ENCODE data around the gene TRDN. TPM values are rescaled to one million over a fixed set of nuclear protein-coding genes. Genes with fewer than 3 reads are reported as not detected.
"Not testable (repeated sequence)": the region's sequence is repeated elsewhere in the genome, so short reads cannot be mapped to it uniquely, and the experiment has no call there.

The TRDN gene
- total RNA-seq, 1 donor from 2014 or later, result not detected

DNA sequence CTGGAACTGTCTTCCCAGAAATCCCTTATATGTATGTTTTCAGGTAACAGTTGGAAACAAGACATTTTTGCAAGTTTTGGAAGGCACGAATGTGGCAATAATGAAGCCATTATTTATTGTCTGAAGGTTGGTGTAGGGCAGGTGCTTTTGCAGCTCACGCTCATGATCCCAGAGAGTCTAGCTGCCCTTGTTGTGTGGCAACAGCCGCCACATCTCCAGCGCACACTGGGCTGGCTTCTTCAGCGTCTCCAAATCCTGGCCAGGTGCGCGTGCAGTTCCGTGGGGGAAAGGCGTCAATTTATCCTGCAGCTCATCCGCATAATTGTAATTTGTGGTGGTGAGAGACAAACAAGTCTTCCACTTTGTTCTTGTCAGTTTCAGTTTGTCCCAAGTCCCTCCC, 71.2 kb downstream of the TRDN start:
- no peak overlapping the region for H3K4me3 ChIP-seq (ENCODE audit: low read depth, low read length)
- TF ChIP-seq, protein P1, sequence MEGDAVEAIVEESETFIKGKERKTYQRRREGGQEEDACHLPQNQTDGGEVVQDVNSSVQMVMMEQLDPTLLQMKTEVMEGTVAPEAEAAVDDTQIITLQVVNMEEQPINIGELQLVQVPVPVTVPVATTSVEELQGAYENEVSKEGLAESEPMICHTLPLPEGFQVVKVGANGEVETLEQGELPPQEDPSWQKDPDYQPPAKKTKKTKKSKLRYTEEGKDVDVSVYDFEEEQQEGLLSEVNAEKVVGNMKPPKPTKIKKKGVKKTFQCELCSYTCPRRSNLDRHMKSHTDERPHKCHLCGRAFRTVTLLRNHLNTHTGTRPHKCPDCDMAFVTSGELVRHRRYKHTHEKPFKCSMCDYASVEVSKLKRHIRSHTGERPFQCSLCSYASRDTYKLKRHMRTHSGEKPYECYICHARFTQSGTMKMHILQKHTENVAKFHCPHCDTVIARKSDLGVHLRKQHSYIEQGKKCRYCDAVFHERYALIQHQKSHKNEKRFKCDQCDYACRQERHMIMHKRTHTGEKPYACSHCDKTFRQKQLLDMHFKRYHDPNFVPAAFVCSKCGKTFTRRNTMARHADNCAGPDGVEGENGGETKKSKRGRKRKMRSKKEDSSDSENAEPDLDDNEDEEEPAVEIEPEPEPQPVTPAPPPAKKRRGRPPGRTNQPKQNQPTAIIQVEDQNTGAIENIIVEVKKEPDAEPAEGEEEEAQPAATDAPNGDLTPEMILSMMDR (conservative IDR thresholded peaks at IDR 0.05; ENCODE audit: low read depth, low read length), result no peak
- DNase-seq (ENCODE audit: low read depth), result no peak

DNA sequence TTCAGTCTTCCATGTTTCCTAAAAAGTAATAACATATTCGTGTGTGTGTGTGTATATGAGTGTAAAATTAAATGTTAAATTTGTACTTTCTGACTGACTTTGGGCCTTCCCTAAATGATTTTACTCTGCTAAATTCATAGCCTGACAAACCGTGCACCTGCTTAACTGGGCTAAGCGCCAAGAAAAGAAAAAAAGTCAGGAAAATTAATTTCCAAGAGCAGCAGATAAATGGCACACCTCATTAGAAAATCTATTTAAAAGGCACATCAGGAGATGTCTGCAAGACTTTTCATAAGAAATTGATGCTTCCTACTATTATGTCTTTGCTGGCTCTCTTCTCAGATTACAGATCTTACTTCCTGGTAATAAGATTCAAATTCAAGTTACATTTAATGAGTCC, 72.4 kb downstream of the TRDN start:
- DNase-seq (ENCODE audit: low read depth), result no peak
- no peak overlapping the region for H3K4me3 ChIP-seq (ENCODE audit: low read depth, low read length)
- TF ChIP-seq, protein P1 (conservative IDR thresholded peaks at IDR 0.05; ENCODE audit: low read depth, low read length), result no peak

DNA sequence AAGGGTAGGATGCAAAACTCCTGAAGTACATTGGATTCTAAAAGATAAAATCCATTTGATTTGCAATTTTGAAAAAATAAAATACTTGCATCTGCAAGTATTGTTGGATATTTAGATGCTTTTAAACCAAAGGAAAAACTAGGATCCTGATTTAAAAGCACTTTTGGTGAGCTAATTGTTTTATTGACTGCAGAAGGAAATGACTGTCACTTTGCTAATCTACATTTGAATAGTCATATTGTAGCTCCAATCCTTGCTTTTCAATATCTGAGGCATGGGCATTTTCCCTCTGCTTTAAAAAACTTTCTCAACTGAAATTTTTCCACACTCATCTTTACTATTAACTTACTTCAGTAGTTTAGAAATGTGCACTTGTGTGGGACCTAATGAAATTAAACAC, 74.1 kb downstream of the TRDN start:
- no peak for DNase-seq (ENCODE audit: low read depth)
- no peak overlapping the region for H3K4me3 ChIP-seq (ENCODE audit: low read depth, low read length)
- TF ChIP-seq, protein P1 (conservative IDR thresholded peaks at IDR 0.05; ENCODE audit: low read depth, low read length), result no peak

DNA sequence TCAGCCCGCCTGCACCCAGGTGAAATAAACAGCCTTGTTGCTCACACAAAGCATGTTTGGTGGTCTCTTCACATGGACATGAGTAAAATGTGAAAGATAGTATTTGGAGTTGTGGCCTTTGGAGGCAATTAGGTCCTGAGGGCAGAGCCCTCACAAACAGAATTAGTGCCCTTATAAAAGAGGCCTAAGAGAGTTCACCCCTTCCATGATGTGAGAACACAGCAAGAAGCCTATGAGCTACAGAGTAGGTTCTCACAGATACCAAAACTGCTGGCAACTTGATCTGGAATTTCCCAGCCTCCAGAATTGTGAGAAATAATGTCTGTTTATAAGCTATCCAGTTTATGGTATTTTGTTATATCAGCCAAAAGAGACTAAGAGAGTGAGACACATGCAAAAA, 74.5 kb downstream of the TRDN start:
- TF ChIP-seq, protein P1 (conservative IDR thresholded peaks at IDR 0.05; ENCODE audit: low read depth, low read length), result no peak
- no peak for DNase-seq (ENCODE audit: low read depth)
- no peak overlapping the region for H3K4me3 ChIP-seq (ENCODE audit: low read depth, low read length)

DNA sequence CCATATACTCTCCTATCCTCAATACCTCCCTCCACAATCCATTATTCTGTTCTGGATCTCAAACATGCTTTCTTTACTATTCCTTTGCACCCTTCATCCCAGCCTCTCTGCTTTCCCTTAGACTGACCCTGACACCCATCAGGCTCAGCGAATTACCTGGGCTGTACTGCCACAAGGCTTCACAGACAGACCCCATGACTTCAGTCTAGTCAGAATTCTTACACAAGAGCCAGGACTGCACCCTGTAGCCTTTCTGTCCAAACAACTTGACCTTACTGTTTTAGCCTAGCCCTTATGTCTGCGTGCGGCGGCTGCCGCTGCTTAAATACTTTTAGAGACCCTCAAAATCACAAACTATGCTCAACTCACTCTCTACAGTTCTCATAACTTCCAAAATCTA, 76.9 kb downstream of the TRDN start:
- not testable (repeated sequence) for H3K4me3 ChIP-seq (ENCODE audit: low read depth, low read length); DNase-seq (ENCODE audit: low read depth)

DNA sequence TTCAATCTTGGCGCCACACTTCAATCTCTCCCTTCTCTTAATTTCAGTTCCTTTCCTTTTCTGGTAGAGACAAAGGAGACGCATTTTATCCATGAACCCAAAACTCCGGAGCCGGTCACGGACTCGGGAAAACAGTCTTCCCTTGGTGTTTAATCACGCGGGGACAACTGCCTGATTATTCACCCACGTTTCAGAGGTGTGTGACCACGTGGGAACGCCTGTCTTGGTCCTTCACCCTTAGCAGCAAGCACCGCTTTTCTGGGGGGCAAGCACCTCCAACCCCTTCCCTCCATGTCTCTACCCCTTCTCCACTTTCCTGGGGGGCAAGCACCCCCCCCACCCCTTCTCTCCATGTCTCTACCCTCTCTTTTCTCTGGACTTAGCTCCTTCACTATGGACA, 79.3 kb downstream of the TRDN start:
- H3K4me3 ChIP-seq (ENCODE audit: low read depth, low read length), result not testable (repeated sequence)

DNA sequence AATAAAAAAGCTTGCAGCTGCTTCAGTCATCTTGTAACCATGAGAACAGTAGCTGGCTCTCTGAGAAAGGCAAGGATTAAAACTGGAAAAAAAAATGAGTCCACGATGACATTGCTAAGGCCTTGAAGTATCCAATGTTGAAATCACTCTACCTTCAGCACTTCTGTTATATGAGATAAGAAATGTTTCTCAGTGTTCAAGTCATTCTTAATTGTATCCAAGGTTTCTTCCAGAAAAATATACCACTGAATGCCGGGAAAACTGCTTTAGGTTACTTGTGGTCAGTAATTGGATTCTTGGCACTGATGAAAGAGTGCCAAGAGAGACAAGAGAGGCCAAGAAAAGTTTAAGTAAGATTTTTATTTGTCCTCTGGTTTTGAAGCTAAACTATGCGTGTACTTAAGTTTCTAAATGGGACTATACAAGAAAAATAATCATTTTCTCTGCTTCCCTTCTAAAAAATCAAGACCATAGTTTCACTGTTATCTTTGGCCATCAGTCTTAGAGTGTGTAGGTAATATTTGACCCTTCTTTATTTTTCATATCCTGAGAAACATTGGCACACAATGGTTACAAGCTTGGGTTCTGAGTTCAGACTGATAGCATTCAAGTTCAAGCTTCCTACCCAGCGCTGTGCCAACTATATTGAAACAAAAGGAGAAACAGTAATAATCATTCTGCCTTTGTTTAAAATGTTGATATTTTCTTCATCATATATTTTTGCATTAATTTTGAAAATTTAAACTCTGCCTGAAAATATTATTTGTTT, 84.6 kb downstream of the TRDN start:
- DNase-seq (ENCODE audit: low read depth), result no peak
- TF ChIP-seq, protein P1 (conservative IDR thresholded peaks at IDR 0.05; ENCODE audit: low read depth, low read length), result no peak
- no peak overlapping the region for H3K4me3 ChIP-seq (ENCODE audit: low read depth, low read length)

More for the DNA sequence above, 79.3 kb downstream of the TRDN start:
- not testable (repeated sequence) for DNase-seq (ENCODE audit: low read depth)

DNA sequence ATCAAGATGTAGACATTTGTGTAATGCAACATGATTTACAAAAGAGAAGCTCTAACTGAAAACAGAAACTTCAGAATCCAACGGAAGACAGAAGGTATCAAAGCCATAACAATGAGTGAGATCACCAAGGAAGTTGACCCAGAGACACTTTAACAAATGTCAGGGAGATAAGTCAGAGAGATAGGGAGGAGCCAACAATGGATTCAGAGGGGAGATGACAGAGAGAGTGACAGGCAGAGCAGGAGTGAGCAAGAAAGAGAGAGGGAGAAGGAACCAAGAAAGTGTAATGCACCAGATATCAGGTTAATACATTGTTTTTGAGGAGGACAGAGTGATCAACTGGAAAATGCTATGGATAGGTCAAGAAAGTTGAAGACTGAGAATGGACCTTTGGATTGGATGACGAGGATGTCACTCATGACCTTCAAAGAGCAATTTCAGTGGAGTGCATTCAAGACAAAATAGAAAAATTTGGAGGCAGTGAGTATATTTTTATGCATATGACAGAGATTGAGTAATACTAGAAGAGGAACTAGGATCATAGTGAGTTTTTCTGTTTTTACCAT, 86.6 kb downstream of the TRDN start:
- no peak for DNase-seq (ENCODE audit: low read depth)
- no peak overlapping the region for H3K4me3 ChIP-seq (ENCODE audit: low read depth, low read length)
- TF ChIP-seq, protein P1 (conservative IDR thresholded peaks at IDR 0.05; ENCODE audit: low read depth, low read length), result no peak

Data from epithelial cell of proximal tubule (primary cell).